Cortex of kidney (tissue), 1 donor: Measurements from ENCODE around the gene TEKT5.
A peak's percentile ranks its signal among the peaks of the same experiment; 100 is the strongest.
"Not testable (repeated sequence)": the region's sequence is repeated elsewhere in the genome, so short reads cannot be mapped to it uniquely, and the experiment has no call there.

Experiments
- DNase-seq: peaks from one replicate; lab custom pipeline; 2025; lab: John Stamatoyannopoulos, UW

The TEKT5 gene

DNA sequence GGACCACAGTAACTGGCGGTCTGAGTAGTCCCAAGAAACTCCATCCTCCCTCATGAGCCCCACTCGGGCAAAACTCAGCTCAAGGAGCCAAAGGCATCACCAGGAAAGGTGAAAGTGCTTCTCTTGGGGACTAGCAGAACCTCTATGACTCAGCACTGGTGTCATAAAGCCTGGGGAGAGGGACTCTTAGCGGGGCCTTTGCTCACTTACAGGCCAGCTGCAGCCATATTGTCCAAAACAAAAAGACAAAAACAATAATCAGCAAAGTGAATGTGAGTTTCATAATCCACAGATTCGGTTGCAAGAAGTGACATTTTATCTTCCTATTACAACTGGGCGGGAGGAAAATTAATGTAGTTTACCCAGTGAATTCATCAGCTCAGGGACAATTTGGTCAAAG, at the start of gene TEKT5:
TEKT5 (minus strand) TSS at position 101 of the 400 bp plus-strand sequence; CDS start at position 44, 57 bp downstream.
- no peak for DNase-seq

DNA sequence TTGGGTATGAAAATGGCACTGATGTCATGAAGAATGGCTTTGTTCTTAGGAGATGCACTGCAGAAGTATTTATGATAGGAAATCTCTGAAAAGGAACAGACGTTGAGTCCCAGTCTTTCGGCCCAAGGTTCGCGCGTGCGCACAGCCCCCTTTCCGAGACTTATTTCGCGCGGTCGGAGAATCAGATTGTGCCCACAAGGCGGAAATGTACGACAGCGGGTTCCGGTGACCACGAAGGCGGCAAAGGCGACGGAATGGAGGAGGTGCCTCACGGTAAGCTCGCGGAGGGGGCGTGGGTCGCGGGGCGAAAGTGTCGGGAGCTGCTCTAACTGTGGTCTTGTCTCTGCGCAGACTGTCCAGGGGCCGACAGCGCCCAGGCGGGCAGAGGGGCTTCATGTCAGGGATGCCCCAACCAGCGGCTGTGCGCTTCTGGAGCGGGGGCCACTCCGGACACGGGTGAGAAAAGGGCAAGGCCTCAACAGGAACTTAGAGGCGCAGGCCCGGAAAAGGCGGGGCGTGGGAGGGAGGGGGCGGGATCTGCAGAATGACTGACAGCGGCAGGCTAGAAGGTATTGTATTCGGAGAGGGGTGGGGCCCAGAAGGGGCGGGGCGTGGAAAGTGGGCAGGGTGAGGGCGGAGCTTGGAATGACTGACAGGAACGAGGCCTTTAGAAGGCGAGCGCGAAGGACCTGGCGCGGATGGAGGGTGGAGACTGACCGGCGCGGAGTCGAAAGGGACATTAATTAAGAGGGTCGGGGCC, 49.1 kb upstream of the TEKT5 start, which contains the start of gene NUBP1:
NUBP1 (plus strand) TSS at position 233 of the 760 bp plus-strand sequence; CDS start at position 255, 22 bp downstream.
- DNase-seq: peak; percentile 55

DNA sequence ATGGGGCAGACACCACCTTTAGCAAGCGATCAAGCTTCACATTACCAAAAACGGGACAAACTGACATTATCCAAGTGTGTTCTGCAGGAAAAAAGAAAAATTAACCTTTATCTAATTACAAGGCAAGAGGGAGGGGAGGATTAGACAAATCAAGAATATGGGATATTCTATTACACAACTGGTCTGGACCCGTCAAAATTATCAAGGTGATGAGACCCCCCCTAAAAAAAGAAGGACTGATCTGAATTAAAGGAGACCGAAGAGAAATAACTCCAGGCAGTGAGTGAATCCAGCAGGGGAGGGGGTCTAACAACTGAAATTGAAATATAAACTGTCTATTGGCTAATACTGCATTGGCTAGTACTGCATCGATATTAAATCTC, 48.5 kb upstream of the TEKT5 start:
- DNase-seq: no peak

DNA sequence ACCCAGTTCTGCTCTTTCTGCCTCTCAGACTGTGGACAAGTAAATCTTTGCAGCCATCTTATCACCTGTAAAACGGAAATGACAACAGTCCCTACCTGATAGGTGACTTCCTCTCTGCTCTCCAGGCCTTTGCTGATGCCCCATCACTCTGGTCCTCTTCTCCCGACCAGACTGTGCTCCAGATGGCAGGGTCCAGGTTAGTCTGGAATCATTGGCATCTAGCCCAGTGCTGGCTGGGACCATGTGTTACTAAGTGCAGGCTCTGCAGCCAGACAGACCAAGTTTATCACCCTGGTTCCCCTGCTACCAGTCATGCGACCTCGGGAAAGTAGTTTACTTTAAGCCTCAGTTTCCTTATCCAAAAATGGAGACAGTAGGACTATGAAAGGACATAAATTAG, 47.1 kb upstream of the TEKT5 start:
- DNase-seq: no peak

DNA sequence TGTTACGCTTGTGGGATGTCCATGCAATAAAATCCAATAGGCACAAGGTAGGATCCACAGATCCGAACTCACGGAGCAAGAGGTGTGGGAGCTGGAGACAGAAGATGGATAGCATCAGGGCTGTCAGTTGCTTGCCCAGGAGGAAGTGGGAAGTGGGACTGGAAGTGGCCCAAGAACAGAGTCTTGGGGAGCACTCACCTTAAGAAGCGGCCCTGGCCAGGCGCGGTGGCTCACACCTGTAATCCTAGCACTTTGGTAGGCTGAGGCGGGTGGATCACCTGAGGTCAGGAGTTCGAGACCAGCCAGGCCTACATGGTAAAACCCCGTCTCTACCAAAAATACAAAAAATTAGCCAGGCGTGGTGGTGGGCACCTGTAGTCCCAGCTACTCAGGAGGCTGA, 46.5 kb upstream of the TEKT5 start:
- not testable (repeated sequence) for DNase-seq

DNA sequence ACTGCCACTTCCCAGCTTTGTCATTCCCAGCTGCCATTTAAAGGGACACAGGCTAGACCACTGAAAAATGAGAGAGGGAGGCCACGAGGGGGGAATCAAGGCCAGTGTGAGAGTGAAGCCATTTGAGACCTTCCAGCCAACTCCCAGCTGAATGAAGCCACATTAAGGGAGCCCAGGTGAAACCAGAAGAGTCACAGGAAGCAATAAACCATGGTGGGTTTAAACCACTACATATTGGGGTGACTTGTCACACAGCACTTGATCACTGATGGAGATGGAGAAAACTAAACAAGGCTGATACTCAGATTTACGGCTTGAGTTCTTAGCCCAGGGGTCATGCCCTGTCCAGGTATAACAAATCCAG, 46.1 kb upstream of the TEKT5 start:
- no peak for DNase-seq

DNA sequence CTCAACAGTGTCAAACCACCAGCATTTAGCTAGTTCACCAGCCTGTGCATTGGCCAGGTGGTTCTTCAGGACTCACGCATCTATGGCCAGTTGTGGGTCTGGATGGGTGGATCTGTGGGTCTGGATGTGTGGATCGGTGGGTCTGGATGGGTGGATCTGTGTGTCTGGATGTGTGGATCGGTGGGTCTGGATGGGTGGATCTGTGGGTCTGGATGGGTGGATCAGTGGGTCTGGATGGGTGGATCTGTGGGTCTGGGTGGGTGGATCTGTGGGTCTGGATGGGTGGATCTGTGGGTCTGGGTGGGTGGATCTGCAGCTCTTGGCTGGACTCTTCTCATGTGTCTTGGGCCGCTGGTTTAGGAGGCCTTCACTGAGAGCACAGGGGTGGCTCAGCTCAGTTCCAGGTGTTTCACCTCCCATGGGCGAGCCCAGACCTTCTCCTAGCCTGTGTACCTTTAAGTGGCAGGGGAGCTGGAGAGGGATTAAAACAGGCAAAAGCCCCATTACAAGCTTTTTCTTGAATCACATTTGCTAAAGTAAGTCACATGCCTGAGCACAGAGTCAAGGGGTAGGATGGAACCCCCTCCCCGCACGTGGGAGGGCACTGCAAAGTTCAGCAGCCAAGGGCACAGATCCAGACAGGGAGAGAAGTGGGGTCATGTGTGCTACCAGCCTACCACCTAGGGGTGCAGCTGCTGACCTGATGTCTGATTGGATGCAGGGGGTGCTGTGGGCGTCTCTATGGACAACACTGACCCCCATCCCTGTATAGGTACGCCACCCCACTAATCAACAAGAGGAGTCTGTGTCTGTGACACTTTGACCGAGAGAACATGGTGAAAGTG, 45.5 kb upstream of the TEKT5 start:
- DNase-seq: no peak

DNA sequence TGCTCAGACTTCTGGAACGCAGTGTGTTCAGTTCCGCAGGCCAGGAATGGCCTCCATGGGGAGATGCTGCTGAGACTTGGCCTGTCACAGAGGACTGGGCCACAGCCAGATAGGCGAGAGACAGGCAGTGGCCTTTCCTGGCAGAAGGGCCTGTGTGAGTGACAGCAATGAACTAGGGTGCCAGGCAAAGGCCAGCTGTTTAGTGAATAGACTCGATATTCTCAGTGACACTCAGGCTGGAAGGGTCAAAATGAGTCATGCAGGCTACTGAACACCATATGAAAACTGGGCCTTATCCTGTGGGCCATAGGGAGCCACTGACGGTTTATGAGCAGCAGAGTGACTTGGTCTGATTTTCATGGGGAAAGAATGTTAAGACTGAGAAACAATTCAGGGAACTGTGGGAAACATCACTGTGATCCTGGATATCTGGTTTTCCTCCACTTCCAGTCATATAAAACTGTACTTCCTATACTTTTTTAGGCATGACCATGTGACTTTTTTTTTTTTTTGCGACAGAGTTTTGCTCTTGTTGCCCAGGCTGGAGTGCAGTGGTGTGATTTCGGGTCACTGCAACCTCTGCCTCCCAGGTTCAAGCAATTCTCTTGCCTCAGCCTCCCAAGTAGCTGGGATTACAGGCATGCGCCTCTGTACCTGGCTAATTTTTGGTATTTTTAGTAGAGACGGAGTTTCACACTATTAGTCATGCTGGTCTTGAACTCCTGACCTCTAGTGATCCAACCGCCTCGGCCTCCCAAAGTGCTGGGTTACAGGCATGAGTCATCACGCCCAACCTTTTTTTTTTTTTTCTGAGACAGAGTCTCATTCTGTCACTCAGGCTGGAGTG, 43.7 kb upstream of the TEKT5 start:
- no peak for DNase-seq

DNA sequence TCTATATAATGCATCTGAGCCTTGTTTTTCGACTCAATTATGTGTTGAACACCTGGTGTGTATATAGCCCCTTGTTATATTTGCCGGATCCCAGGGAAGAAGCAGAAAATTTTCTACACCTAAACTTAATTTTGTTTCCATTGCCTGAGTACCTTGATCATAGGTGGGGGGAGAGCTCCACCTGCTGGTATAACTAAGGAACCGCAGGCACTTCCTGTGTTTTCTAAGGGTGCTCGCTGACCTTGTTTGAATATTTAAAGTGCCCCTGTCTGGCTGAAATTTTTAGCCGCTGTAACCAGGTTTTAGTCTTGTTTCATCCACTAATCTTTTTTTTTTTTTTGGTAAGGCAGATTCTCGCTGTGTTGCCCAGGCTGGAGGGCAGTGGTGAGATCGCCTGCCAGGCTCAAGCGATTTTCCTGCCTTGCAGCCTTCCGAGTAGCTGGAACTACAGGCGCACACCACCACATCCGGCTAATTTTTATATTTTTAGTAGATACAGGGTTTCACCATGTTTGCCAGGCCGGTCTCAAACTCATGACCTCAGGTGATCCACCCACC, 42.4 kb upstream of the TEKT5 start:
- no peak for DNase-seq

DNA sequence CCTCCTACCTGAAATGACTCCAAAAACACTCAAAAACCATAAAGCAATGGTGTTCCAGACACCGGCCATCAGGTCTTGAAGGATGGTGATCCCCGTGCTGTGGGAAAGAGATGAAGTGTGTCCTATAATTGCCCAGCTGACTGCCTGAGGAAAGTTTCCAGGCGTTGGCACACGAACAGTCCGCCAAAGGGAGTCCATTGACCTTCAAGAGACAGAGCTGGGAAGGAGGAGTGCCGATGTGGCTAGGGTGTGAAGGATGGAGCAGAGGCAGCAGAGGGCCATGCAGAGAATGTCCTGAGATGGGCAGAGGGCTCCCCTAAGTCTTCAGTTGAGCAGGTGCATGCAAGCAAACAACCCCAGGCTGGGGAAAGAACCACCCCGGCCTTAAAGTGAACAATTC, 37.1 kb upstream of the TEKT5 start:
- no peak for DNase-seq

DNA sequence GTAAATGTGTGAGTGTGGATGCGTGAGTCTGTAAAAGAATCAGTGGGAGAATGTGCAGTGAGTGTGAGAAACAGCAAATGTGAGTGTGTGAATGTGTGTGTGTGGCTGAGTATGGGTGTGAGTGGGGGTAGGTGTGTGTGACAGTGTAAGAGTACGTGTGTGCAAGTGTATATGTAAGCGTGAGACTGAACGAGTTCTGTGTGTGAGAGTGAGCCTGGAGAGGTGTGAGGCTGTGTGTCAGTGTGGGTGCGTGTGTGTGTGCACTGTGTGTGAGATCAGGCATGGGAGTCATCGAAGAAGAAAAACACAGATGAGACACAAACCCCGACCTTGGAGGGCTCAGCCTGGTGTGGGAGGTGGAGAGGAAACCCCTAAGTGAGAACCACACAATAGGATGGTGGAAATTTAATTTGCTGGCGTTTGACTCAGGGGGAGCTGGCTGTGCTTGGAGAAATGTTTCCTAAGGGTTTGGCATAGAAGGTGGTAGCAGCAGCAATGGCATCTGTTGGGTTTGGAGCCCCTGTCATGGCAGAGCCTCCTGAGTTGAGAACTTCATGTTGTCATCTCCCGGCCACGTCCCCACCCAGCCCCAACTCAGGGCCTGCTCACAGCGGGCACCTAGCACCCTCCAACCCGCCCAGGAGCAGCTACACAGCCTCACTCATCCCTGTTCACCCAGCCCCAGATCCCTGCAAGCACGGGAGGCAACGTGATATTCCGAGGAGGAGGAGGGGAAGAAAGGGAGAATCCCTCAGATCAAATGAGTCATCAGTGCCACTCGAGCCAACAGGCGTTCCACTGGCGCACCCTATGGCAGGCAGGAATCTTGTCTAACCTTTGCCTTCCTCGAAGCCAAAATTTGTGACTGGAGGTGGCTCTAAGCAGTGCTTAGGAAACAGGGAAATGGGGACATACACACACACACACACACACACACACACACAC, 34.6 kb upstream of the TEKT5 start:
- DNase-seq: no peak

DNA sequence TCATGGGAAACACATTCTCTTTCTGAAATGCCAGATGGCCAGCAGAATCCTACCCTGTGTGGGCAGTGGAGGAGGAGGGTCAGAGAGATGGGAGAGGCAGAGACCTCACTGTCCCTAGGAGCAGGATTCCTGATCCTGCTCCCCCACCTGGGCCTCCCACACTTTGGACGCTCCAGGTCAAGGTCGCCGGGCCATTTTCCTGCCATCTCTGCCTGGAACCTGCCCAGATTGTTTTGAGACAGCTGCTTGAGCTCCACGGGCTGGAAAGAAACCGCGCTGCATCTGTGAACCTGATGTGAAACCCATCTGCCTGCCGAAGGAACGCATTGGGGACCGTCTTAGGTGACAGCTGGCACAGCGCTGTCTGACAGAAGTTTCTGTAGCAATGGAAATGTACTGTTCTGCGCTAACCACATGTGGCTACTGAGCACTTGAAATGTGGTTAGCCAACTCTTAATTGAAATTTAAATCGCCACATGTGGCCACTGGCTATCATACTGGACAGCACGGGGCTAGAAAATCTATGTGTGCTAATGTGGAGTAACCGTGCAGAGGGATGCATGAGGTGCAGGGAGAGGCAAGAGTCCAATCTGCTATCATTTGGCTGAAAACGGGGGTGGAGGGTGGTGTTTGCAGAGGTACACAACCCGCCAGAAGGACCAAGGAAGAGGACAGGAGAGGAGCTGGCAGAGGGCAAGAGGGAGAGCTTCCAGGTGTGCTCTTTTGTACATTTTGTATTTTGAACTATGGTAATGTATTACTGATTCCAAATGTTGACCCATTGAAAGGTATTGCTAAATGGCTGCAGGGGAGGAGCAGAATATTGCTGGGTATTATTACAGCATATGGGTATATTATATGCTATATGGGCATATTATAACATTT, 33.5 kb upstream of the TEKT5 start:
- no peak for DNase-seq

DNA sequence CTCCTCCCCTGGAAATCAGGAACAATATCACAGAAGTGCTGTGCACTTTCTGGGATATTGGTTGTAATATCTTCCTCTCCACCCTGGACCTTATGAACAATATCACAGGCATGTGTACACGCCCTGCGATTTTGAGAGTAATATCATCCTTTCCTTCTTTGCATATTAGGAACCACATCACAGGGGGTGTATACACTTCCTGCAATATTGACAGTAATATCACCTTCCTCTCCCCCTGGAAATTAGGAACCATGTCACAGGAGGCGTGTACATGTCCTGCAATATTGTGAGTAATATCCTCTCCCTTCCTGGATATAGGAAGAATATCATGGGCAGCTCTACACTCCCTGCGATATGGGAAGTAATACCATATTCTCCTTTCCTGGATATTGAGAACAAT, 14.2 kb upstream of the TEKT5 start:
- DNase-seq: no peak

DNA sequence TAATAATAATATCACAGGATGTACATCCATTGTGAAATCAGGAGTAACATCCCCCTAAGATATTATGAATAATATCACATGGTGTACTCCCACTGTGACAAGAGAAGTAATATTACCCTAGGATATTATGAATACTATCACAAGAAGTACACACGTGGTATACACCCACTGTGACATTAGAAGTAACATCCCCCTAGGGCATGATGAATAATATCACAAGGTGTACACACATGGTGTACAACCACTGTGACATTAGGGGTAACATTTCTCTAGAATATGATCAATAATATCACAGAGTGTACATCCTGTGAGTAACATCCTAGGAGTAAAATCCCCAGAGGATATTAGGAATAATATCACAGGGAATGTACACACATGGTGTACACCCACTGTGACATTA, 5.0 kb upstream of the TEKT5 start:
- DNase-seq: no peak

DNA sequence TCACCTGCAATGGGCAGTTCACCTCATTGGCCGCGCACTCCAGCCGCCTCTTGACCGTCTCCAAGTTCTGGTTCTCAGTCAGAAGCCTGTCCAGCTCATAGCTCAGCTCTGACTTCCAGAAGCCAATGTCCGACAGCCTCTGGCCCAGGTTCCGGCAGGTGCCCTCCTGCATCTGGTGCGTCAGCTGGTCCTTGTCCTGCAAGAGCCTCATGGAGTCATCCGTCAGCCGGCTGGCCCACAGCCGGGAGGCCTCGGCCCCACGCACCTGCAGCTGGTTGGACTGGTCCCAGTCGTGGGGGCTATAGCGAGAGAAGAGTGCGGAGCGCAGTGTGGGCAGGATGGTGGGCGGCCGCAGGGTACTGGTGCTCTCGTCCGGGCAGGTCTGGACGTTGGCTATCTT, 424 bp downstream of the TEKT5 start:
- no peak for DNase-seq

DNA sequence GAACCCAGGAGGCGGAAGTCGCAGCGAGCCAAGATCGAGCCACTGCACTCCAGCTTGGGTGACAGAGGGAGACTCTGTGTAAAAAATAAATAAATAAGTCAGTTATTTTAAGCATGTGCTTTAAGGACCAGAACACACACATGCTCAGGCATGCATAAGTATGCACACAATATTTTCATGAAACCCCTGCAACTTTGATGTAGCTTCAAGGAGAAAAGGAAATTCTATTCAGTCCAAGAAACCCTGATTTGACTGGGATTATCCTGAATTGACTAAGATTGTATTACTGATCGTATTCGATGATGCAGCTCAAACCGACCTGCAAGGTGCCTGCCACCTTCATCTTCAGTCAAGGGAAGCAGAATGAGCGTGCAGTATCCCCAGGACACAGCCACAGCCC, 841 bp downstream of the TEKT5 start:
- no peak for DNase-seq

DNA sequence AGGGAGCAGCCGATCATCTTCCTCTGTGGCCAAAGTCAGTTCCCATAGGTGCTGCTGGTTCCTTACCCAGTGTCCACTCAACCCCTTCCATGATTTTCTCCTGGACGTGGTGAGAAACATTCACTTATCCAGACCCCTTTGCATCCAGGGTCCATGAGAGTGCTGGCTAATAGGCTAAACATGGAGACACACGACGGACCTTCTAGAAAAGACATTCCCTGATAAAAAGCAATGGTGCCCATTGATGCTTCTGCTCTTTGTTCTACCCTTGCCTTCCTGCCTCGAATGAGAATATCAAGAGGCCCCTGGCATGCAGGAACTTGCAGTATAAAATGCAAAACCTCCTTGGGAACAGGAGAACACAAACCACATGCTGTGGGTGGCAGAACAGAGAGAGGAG, 2.3 kb downstream of the TEKT5 start:
- DNase-seq: no peak

DNA sequence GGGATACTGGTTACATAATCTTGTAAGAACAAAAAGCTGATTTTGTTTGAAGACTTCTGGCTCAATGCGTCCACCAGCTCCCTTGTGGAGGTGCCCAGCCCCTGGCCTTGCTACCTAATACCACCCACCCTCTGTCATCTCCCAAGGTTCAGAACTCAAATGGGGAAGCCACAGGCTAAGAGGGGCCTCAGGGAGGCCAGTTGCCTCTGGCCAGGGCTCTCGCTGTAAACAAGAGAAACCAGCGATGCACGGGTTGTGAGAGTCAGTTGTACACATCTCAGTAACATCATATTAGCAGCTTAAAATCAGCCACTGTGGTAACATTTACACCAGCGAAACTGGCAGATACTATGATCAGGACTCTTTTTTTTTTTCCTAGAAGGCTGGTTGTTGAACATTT, 6.0 kb downstream of the TEKT5 start:
- no peak for DNase-seq

DNA sequence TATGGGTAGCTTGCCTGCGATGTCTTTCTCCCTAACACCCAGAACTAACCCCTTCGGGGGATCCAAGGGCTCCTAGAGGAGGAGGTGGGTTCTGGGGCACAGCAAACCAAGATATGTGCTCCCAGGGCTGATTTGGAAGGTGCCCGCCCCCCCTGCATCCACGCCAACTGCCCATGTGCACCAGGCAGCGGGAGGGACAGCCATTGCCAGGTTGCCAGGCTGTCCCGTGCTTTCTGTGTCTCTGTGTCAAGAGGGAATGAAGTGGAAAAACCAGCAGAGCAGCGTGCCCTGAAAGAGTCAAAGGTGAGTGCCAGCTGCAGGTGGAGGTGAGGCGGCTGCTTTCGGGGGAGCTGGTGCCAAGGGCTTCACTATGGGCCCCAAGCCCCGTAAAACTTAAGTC, 6.4 kb downstream of the TEKT5 start:
- no peak for DNase-seq

DNA sequence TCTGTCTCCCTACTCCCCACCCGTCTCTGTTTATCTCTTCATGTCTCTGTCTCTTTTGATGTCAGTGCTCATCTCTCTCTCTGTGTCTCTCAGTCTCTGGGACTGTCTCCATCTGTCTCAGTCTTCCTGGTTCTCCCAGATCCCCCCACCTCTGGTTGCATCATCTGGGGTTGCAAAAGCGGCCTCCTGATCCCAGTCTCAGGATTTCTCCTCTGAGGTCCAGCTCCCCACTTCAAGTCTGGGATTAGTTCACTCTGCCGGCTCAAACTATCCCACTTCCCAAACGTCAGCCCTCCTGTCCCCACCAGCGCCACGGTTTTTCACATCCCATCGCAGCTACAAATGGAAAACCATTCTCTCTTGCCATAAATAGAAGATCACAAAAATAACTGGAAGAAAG, 9.0 kb downstream of the TEKT5 start:
- DNase-seq: no peak
